Measurements from ENCODE around the gene MEF2D.
A peak's percentile ranks its signal among the peaks of the same experiment; 100 is the strongest.

MEF2D gene

DNA sequence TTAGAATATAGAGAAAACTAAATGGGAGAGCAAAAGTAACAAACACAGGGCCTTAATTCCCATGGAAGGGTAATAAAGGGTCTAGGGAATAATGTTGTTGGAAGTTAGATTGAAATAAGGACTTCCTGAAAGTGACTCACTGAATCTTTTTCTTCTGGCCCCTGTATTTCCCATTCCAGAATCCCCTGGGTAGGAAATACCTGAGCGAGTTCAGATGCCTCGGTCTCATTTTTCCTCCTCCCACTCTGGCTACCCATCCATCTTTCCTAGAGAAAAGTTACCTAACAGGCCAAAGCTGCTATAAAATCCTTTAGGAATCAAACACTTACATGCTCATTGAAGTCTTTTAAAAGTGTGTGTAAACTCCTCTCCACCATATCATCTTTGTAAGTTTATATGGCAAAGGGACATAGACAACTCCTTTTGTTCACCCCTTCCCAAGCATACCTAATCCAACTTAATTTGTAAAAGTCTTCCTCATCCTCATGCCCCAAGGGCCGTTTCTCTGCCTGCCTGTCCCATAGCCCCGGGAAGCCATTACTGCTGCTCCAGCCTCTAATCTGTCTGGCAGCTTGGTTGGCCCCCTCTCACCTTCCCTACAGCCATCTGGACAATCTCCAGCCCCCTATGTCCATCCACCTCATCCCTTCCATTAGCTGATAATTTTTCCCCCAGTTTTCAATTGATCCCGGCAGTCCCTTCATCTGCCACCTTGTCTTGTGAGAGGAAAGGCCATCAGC is 3.3 kb upstream of the MEF2D start:
- no peak for DNase-seq (ENCODE audit: low read depth, low spot score)
- H3K4me3 ChIP-seq (ENCODE audit: low read length): peak overlapping the region; percentile 48

DNA sequence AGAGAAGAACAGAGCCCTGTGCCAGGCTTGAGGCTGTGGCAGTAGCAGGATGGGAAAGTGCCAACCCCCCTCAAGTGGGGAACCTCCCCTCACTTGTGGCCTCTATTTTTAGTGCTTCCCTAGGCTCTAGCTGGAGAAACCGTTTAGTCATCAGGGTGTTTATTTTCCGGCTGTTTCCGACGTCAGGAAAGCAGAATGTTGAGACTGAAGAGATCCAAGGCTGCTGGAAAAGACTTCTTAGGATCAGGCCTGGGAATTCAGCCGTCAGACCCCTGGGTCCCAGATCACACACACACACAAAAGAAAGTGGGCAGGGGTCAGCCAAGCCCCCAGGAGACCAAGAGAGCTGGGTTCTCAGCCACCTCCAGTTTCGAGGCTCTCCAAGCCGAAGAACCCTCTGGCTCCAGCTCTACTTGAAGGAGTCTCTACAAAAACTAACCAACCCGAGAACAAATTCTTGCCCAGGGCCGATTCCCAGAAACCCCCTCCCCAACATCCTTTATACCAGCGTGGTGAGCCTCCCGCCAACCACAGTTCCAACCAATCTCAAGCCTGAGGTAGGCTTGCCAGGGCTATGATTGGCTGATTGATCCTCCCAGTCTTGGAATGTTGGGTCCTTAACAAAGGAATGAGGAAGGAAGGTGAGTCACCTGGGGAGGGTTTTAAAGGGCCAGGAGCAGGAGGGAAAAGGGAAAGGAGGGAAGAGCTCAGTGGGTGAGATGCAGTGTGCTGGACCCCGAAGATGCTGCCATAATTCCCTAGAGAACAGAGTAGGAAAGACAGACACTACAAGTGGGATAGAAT is 2.5 kb upstream of the MEF2D start:
- H3K4me3 ChIP-seq (ENCODE audit: low read length): no peak overlapping the region
- no peak for DNase-seq (ENCODE audit: low read depth, low spot score)

DNA sequence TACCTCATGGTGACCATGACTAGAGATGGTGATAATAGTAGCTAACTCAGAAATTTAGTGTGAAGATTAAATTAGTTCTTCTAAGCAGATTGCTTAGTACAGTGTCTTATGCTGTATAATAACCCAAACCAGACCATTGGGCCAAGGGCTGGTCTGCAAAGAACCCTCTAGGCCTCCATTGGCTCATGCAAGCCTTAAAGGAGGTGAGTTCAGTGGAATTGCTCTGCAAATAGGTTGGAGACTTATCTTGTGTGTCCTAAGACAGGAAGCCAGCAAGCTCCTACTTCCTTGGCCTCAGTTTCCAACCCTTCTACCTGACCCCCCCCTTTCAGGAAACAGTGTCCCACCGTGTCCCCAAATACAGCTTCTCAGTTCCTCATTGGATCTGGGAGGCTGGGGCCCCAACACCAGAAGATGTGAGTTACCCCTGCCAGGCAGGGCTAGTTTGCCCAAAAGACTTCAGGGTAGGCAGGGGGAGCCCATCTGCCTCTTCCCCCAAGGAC is 1.9 kb upstream of the MEF2D start:
- DNase-seq (ENCODE audit: low read depth, low spot score): no peak
- H3K4me3 ChIP-seq (ENCODE audit: low read length): no peak overlapping the region

DNA sequence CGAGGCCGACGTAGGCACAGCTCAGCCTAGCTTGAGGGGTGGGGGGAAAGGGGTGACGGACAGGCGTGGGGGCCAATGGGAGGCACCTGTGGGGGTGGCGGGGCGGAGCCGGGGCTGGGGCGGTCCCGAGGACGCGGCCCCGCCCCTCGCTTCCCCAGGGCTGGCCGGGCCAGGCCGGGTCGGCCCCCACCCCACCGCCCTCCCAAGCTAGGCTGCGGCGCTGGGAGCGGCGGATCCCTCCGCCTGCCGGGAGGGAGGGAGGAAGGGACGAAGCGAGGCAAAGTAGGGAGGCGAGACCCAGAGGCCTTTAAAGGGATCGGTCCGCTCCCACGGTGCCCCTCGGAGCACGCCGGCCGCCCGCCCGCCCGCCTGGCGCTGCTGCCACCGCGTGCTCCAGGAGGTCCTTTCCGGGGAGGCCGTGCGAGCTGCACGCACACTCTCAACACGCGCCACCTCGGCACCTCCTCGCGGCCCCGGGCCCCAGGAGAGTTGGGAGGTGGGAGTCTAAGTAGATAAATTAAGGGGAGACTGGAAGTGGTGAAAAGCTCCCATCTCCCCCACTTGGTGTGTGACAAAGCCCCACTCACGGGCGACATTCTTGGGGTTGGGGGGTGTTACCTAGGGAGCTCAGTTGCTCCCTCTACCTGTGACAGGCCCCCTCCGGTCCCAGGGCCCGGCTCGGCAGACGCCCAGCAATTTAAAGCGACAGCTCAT is 375 bp upstream of the MEF2D start:
- peak overlapping the region; percentile 74 for H3K4me3 ChIP-seq (ENCODE audit: low read length)
- DNase-seq (ENCODE audit: low read depth, low spot score): peak; percentile 94

DNA sequence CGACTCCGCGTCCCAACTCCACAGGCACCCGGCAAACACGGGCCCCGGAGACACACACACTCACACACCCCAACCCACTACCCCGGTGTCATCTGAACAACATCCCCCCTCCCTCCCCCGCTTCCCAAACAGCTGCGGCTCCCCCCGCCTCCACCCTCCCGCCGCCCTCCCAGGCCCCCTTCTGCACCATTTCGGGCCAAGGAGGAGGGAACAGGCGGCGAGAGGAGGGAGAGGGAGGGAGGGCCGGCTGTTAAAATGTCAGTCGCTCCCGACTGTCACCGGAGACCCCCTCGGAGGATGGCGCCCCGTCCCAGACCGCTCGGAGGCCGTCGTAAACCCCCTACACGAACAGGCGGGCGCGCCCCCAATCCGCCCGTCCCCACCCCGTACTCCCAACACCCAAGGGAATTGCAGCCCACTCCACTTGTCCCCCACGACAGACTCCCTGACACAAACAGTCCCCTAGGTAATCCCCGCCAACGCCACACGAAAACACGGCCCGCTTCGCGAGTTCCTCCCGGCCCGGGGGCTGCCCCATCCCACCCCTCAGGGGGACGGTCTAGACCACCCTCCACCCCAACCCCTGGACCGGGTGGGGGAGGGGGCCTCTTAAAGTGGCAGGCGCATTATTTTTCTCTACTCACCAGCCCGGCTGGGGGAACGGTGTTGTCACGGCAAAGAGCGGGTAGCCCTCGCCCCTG is 583 bp downstream of the MEF2D start:
- peak overlapping the region; percentile 74 for H3K4me3 ChIP-seq (ENCODE audit: low read length)
- DNase-seq (ENCODE audit: low read depth, low spot score): no peak

DNA sequence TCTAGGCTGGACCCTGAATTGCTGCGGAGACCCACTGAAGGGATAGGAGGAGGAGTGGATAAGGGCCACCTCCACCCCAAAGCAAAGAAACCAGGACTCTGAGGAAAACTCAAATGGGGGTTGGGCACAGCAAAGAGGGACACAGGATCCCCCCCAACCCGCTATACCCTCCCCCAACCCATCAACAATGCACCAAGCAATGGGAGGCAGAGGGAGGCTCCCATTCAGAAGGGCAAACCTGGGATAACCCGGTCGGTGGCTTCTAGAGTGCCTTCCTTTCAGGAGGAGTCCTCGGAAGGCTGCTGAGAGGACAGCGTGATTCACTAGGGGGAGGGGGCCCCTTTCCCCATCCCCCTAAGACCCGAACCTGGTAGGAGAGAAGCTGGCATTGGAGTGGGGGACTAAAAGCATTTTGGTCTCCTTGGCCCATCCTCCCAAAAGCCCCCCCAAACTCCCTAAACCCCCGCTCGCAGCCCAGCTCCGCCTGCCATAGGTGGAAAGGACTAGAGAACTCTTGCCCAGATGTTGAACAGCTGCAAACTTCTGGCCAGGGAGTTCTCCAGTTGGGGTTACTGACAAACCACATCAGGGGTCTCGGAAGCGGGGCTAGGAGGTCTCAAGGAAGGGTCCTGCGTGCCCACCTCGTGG is 1.3 kb downstream of the MEF2D start:
- DNase-seq (ENCODE audit: low read depth, low spot score): no peak
- H3K4me3 ChIP-seq (ENCODE audit: low read length): peak overlapping the region; percentile 74

DNA sequence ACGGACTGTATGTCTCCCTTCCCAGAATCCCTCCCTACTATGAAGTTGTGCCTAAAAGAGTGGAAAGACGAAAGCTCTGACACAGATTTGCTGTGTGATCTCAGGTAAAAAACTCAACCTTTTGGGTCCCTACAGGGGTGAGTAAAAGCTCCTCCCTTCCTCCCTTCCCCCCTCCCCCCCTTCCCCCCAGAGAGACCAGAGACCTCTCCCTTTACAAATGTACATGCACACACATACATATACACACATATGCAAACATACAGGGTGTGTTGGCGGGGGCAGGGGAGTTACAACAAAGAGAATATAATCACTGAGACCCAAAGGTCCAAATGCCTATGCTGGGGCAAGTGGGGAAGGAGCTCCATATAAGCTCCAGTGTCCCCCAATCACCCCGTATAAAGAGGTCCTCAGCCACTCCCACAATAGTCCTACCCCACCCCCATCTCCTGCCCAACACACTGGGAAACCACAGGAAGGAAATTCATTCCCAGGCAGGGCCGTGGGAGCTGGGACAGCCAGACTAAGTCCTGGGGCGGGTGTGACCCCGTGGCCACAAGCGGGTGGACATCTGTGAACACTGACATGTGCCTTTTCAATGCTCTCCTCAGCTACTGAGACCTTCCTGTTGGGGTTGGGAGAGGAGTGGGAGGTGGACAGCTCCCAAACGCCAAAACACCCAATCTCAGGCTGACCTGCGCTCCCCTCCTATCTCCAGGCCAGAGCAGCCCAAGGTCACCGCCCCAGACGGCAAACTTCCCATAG is 2.0 kb downstream of the MEF2D start:
- no peak for DNase-seq (ENCODE audit: low read depth, low spot score)
- H3K4me3 ChIP-seq (ENCODE audit: low read length): peak overlapping the region; percentile 74; the same call in 1 of the 2 replicates

DNA sequence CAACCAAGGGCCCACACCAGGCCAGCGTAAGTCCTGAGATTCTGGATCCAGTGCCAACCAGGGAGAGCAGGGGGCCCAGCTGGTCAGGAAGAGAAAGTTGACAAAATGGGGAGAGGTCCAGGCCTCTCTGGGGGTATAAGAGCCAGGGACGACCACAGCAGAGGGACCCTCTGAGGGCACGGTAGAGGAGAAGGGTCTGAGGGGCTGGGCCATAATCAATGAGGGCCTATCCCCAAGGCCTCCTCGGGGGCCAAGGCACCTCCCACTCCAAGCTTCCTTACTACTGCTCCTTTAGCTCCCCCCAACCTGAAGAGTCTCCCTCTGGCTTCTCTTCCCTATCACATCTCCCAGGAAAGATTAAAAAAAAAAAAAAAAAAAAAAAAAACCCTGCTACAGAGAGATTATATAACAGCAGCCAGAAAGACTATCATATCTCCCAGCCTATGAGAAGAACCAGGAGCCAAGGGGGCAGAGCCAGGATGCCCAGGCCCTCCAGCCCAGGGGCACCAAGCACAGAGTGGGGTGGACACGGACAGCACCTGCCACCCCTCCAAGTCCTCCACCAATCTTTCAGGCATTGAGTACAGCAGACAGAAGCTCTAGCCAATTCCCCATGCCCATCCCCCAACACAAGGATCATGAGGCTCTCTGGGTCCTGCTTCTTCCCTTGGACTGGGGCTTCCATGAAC is 2.7 kb downstream of the MEF2D start:
- H3K4me3 ChIP-seq (ENCODE audit: low read length): no peak overlapping the region
- DNase-seq (ENCODE audit: low read depth, low spot score): no peak

DNA sequence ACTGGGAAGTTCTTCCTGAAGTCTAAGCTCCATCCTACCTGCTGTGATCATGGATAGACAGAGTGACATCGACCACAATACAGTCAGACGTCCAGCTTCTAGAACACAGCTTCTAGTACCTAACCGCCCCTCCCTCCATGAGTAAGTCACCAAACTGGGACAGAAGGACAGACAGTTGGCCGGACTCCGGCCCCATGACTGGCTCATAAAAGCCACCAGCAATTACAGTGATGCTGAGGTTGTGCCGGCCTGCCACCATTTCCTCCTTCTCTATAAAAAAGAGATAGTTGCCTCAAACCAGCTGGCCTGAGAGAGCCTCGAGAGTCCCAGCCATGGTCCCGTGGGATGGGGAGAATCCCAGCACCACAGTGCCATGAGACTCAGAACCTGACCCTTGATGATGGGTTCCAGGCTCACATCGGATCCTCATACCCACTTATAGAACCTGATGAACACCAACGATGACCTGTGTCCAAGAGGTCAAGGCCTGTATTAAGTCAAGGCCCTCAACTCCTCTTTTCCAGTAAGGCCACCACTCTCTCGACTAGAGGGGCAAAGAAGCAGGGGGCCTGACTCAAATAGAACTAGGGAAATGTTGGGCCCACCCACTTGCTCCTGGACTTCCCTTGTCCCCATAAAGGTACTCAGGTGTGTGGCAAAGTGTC is 3.4 kb downstream of the MEF2D start:
- no peak for DNase-seq (ENCODE audit: low read depth, low spot score)
- H3K4me3 ChIP-seq (ENCODE audit: low read length): no peak overlapping the region

DNA sequence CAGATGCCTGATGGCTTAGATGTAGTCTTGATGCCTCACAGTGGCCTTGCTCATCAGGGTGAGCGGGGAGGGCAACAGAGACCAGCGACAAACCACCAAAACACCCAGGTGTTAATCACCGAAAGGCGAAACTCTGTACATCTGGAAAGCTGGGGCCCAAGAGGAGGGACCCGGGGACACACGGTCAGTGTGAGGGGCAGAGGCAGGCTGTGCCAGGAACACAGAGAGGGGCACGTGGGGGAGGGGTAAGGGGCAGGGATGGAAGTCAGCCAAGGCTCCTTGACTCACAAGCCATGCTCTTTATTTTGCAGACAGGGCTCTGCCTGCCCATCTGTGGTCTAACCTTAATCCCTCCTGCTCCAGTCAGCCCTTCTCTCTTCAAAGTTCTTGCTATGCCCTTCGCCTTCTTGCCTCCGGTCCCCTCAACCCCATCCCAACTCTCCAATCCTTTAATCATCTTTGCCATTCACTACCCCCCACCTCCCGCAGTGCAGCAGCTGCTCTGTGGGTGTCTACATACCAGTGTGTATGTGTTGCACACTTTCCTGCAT is 4.3 kb downstream of the MEF2D start:
- H3K4me3 ChIP-seq (ENCODE audit: low read length): no peak overlapping the region
- no peak for DNase-seq (ENCODE audit: low read depth, low spot score)

DNA sequence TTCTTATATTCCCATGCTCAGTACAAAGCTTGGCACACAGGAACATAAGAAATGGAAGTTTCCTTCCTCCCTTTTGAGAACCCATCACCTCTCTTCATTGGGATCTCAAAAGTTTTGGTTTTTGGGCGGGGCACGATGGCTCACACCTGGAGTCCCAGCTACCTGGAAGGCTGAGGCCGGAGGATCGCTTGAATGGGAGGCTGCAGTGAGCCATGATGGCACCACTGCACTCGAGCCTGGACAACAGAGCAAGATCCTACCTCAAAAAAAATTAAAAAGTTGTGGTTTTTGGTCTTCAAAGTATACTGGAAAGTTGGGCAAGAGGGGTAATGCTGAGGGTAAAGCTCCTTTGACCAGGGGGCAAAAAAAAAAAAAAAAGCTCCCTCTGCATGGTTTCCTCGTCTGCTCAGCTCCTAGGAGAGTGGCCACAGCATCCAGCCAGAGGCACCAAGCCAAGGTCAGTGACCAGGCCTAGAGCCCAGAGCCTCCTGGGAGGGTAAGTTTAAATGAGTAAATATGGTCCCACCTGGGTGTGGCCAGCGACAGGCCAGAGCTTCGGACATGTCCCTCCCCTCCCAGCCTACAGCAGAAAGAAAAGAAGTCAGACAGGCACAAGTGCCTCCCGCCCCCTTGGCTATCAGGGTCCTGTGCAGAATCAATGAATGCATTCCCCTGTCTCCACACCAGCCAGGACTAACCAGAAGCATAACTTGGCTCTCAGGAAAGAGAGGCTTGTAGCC is 5.0 kb downstream of the MEF2D start:
- H3K4me3 ChIP-seq (ENCODE audit: low read length): no peak overlapping the region
- DNase-seq (ENCODE audit: low read depth, low spot score): no peak

DNA sequence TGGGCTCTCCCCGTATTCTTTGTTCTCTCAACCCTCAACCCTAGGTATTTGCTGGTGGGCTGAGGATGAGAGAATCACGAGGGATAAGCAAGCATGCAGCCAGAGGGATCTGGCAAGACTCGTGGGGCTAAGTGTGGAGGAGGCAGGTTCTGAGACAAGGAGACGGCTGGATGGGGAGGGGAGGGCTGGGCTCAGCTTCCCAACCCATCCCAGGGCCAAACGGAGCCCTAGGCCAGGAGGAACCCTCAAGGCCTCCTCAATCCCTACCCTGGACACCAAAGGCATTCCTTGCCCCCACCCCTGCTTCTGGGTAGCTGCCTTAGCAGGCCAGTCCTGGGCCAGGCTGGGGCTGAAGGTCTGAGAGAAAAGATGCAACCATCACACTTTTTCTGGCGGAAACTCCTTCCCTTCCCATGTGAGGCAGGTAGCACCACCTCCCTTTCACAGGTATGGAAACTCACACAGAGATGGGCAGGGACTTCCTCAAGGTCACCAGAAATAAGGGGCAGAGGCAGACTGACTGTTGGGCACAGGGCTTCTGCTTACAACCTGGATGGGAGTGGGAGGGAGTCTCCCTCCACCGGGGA is 6.2 kb downstream of the MEF2D start:
- no peak overlapping the region for H3K4me3 ChIP-seq (ENCODE audit: low read length)
- no peak for DNase-seq (ENCODE audit: low read depth, low spot score)

DNA sequence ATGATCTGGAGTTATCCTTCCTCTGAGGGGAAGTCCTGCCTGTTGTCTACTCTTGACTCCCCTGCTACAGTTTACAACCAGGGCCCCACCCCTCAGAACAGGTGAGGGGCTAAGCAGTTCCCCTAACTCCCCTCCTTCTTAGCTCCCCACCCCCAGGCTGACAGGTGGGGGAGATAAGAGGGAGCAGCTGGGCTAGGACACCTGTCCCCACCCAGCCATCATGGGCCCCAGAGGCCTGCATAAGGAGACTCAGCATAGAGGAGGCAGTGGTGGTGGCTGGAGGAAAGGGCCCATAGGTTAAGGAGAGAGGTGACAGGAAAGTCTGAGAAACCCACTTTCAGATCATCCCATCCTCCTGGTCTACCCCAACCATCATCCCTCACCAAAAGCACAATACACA is 6.8 kb downstream of the MEF2D start:
- no peak for DNase-seq (ENCODE audit: low read depth, low spot score)
- no peak overlapping the region for H3K4me3 ChIP-seq (ENCODE audit: low read length)

DNA sequence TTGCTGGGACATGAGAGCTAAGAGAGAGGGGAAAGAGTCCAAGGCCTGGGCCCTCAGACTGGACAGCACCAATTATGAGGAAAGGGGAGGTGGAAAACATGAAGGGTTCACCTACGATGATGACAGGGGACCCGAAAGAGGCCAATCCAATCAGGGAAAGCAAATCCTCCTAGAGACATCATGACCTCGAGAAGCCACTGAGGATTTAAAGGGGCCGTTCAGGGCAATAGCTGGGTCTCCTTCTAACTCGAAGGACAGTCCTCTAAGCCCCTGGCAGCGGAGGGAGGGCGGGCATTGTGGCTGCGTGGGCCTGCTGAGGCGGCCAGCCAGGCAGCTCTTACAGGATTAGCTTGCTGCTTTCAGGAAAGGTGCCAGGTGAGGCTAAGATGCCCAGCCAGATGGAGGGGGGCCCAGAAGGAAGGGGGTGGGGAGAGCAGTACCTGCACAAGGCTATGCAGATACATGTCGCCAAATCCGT is 7.4 kb downstream of the MEF2D start:
- no peak overlapping the region for H3K4me3 ChIP-seq (ENCODE audit: low read length)
- DNase-seq (ENCODE audit: low read depth, low spot score): no peak

DNA sequence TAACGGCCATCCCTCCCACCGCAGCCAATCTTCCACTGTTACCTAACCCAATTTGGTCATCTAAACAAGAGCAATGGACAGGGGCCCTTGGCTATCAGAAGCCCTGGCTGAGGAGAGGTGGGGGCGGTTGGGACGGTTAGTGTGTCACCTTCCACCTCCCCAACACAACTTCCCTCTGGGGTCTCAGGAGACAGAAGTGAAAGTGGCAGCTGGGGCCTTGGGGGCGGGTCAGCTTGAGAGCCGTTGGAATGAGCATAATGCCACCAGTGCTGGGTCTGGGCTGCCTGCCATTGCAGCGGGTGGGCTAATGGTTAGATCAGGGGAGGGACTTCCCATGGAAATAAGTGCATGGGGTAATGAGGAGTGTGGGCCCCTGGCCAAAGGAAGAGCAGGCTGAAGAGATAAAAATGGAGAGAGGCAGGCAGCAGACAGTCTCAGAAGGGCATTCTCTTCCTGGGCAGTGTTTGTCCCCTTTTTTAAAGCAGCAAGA is 7.9 kb downstream of the MEF2D start:
- H3K4me3 ChIP-seq (ENCODE audit: low read length): no peak overlapping the region
- no peak for DNase-seq (ENCODE audit: low read depth, low spot score)

Measured in Jurkat, Clone E6-1 (cell line).